Measurements from ENCODE around the gene KCNJ6. TPM values are rescaled to one million over a fixed set of nuclear protein-coding genes. Genes with fewer than 3 reads are reported as not detected.
A peak's percentile ranks its signal among the peaks of the same experiment; 100 is the strongest.

The KCNJ6 gene
- total and polyA plus RNA-seq, 9 of the 15 experiments (the other 6 are each of a cell fraction or from before 2014, with no cell fraction given): 0.06 to 0.21 (median 0.13) TPM; not detected in 1

GRCh38 chr21:37868446-37869295 is 47.6 kb downstream of the KCNJ6 start:
- no TSS peak for BruUV-seq (replicated peaks)
- in situ Hi-C loops (cut with MboI) (no loop called here), intact Hi-C loops (cut with micrococcal nuclease) (no loop called here)
- no peaks in the 10 kb centered on the region for H3K9me3 ChIP-seq (replicated peaks; ENCODE audit: control insufficient read depth, insufficient read depth, low read depth, low read length)
- under 1% methylated on average over 11 of the region's 11 CpGs for WGBS (ENCODE audit: insufficient coverage, low coverage, missing lambda C conversion rate)
- no peak overlapping the region for H3K27ac ChIP-seq (ENCODE audit: extremely low read depth, low read depth, low read length)
- no peak for DNase-seq (ENCODE audit: extremely low read depth in 1 of 4, low spot score in 3 of 4)
- no peaks in the 10 kb centered on the region for H4K20me1 ChIP-seq (replicated peaks; ENCODE audit: control insufficient read depth, insufficient read depth, low read length)
- H3K4me1 ChIP-seq (replicated peaks in 1 of 2; ENCODE audit: control insufficient read depth in 2 of 2, insufficient read depth in 2 of 2, low read length in 2 of 2): no peaks in the 10 kb centered on the region
- H3K9me1 ChIP-seq (ENCODE audit: control insufficient read depth, insufficient read depth, low read length): no peaks in the 10 kb centered on the region
- H3K36me3 ChIP-seq (ENCODE audit: control insufficient read depth, insufficient read depth, low read length): no peaks in the 10 kb centered on the region
- H3K27me3 ChIP-seq (ENCODE audit: control insufficient read depth in 2 of 2, insufficient read depth in 2 of 2, low read length in 2 of 2): peaks cover 9 to 26% of the 10 kb centered on the region in 2 experiments; a peak in 4 of 5 replicates
- H3K4me2 ChIP-seq (ENCODE audit: insufficient read depth, low read length): no peak overlapping the region
- no peak overlapping the region for H3K4me3 ChIP-seq
- H3K79me2 ChIP-seq (ENCODE audit: control insufficient read depth, insufficient read depth, low read length): no peaks in the 10 kb centered on the region
- no peak overlapping the region for H2AFZ ChIP-seq (ENCODE audit: low read depth, low read length)
- ChIA-PET CTCF (ENCODE audit: low intra/inter-chr PET ratio) (no interaction called here), POLR2A (no interaction called here)
- FAIRE-seq: no peak
- TF ChIP-seq BHLHE40 (IDR thresholded peaks at IDR 0.05; ENCODE audit: low read length): no peak
- TF ChIP-seq MCM2 (IDR thresholded peaks at IDR 0.05; ENCODE audit: low read depth): no peak
- H3K9ac ChIP-seq (ENCODE audit: insufficient read depth in 1 of 2, low read depth in 2 of 2, low read length in 2 of 2): no peak overlapping the region
- no peak for ATAC-seq

- WGBS (ENCODE audit: insufficient coverage, low coverage, missing lambda C conversion rate): 0% methylated on average over 2 of the region's 2 CpGs
- no peak for ATAC-seq
- H3K9ac ChIP-seq (ENCODE audit: insufficient read depth in 1 of 2, low read depth in 2 of 2, low read length in 2 of 2): no peak overlapping the region
- in situ Hi-C loops (cut with MboI): no loop called here
- intact Hi-C loops (cut with micrococcal nuclease): no loop called here
- H3K36me3 ChIP-seq (ENCODE audit: control insufficient read depth, insufficient read depth, low read length): no peaks in the 10 kb centered on the region
- BruUV-seq (replicated peaks): no TSS peak
- no peak overlapping the region for H2AFZ ChIP-seq (ENCODE audit: low read depth, low read length)
- no peaks in the 10 kb centered on the region for H3K9me3 ChIP-seq (replicated peaks; ENCODE audit: control insufficient read depth, insufficient read depth, low read depth, low read length)
- no peaks in the 10 kb centered on the region for H3K9me1 ChIP-seq (ENCODE audit: control insufficient read depth, insufficient read depth, low read length)
- FAIRE-seq: no peak
- H3K27me3 ChIP-seq (ENCODE audit: control insufficient read depth in 2 of 2, insufficient read depth in 2 of 2, low read length in 2 of 2): peaks cover 9 to 28% of the 10 kb centered on the region in 2 experiments; a peak in 4 of 5 replicates
- no peak overlapping the region for H3K4me3 ChIP-seq
- no peaks in the 10 kb centered on the region for H3K4me1 ChIP-seq (replicated peaks in 1 of 2; ENCODE audit: control insufficient read depth in 2 of 2, insufficient read depth in 2 of 2, low read length in 2 of 2)
- H4K20me1 ChIP-seq (replicated peaks; ENCODE audit: control insufficient read depth, insufficient read depth, low read length): no peaks in the 10 kb centered on the region; the same call in 1 of the 2 replicates
- no peak for TF ChIP-seq ZNF780A (CRISPR knock-in tag; IDR thresholded peaks at IDR 0.05)
- no peak for TF ChIP-seq ZNF354B (CRISPR knock-in tag; IDR thresholded peaks at IDR 0.05)
- 0 out of 2 replicates have a peak, but pooled peaks have one; percentile 11 for TF ChIP-seq C11orf30 (IDR thresholded peaks at IDR 0.05; ENCODE audit: low read depth)
- peak; percentile 75 for TF ChIP-seq SPI1 (IDR thresholded peaks at IDR 0.05; ENCODE audit: borderline replicate concordance, low read depth, low read length)
- DNase-seq (ENCODE audit: extremely low read depth in 1 of 4, low spot score in 3 of 4): no peak
- ChIA-PET CTCF (ENCODE audit: low intra/inter-chr PET ratio) (no interaction called here), POLR2A (interaction anchor here (0.6 to 1.2 kb wide), 3 partner anchors 16 to 1366 kb away, joined by 3 read pairs; no protein-coding TSS in a partner anchor)
- H3K4me2 ChIP-seq (ENCODE audit: insufficient read depth, low read length): no peak overlapping the region
- no peaks in the 10 kb centered on the region for H3K79me2 ChIP-seq (ENCODE audit: control insufficient read depth, insufficient read depth, low read length)
- no peak overlapping the region for H3K27ac ChIP-seq (ENCODE audit: extremely low read depth, low read depth, low read length)
These were observed 50.2 kb downstream of the KCNJ6 start for GRCh38 chr21:37866027-37866426.

Measured in K562 (cell line).